ENCODE results near the gene CFAP221. TPM values are rescaled to one million over a fixed set of nuclear protein-coding genes. Genes with fewer than 3 reads are reported as not detected.

Gene CFAP221
- total and polyA plus RNA-seq, 2 experiments from 2014 or later: 0.16 TPM; not detected in 1

GRCh38 chr2:119646149-119646548 is 101.9 kb downstream of the CFAP221 start:
- no peaks in the 10 kb centered on the region; the same call in 1 of the 2 replicates for H3F3A ChIP-seq (ENCODE audit: insufficient read depth)
- no peak overlapping the region for H2AFZ ChIP-seq
- no peak overlapping the region for H3K4me3 ChIP-seq
- no peak for DNase-seq
- H3K9me2 ChIP-seq (ENCODE audit: insufficient read depth): no peaks in the 10 kb centered on the region
- H3K36me3 ChIP-seq (ENCODE audit: low read depth): no peaks in the 10 kb centered on the region
- H3K4me2 ChIP-seq (ENCODE audit: unreplicated experiment): no peak overlapping the region
- H4K20me1 ChIP-seq (ENCODE audit: insufficient read depth): no peaks in the 10 kb centered on the region
- H3K27me3 ChIP-seq (replicated peaks; ENCODE audit: insufficient read depth): no peaks in the 10 kb centered on the region
- peaks cover 10% of the 10 kb centered on the region for H3K4me1 ChIP-seq (ENCODE audit: insufficient read depth)
- H3K79me2 ChIP-seq (ENCODE audit: insufficient read depth): no peaks in the 10 kb centered on the region
- TF ChIP-seq EZH2phosphoT487 (IDR thresholded peaks at IDR 0.05; ENCODE audit: insufficient read depth, low read depth): no peak
- TF ChIP-seq EZH2 (IDR thresholded peaks at IDR 0.05; ENCODE audit: insufficient read depth, poor library complexity, severe bottlenecking): no peak
- no peak overlapping the region for H3K9ac ChIP-seq
- H3K9me3 ChIP-seq (ENCODE audit: low read depth): no peaks in the 10 kb centered on the region
- H3K27ac ChIP-seq: no peak overlapping the region
- 60 to 82% methylated on average over 3 of the region's 3 CpGs for WGBS, 2 experiments (ENCODE audit: low coverage in 1 of 2, low lambda C conversion rate in 2 of 2, missing lambda C conversion rate in 2 of 2)
- in situ Hi-C loops (cut with MboI): no loop called here

GRCh38 chr2:119647440-119648169 is 103.4 kb downstream of the CFAP221 start:
- in situ Hi-C loops (cut with MboI): no loop called here
- Histone ChIP-seq H4K20me1 (ENCODE audit: insufficient read depth) (no peaks in the 10 kb centered on the region), H3K79me2 (ENCODE audit: insufficient read depth) (no peaks in the 10 kb centered on the region), H3F3A (ENCODE audit: insufficient read depth) (no peaks in the 10 kb centered on the region; the same call in 1 of the 2 replicates), H3K27ac (no peak overlapping the region), H3K9ac (no peak overlapping the region), H3K4me1 (ENCODE audit: insufficient read depth) (peaks cover 18% of the 10 kb centered on the region), H3K4me2 (ENCODE audit: unreplicated experiment) (no peak overlapping the region), H3K9me2 (ENCODE audit: insufficient read depth) (no peaks in the 10 kb centered on the region), H3K4me3 (no peak overlapping the region), H3K9me3 (ENCODE audit: low read depth) (no peaks in the 10 kb centered on the region), H3K36me3 (ENCODE audit: low read depth) (no peaks in the 10 kb centered on the region), H2AFZ (no peak overlapping the region), H3K27me3 (replicated peaks; ENCODE audit: insufficient read depth) (0 out of 2 replicates have a peak, but pooled peaks cover 7% of the 10 kb centered on the region)
- peak; percentile 45 for DNase-seq
- 72 to 78% methylated on average over 7 of the region's 7 CpGs for WGBS, 2 experiments (ENCODE audit: low coverage in 1 of 2, low lambda C conversion rate in 2 of 2, missing lambda C conversion rate in 2 of 2)
- TF ChIP-seq EZH2phosphoT487 (IDR thresholded peaks at IDR 0.05; ENCODE audit: insufficient read depth, low read depth) (no peak), EZH2 (IDR thresholded peaks at IDR 0.05; ENCODE audit: insufficient read depth, poor library complexity, severe bottlenecking) (no peak)

- TF ChIP-seq EZH2phosphoT487 (IDR thresholded peaks at IDR 0.05; ENCODE audit: insufficient read depth, low read depth) (no peak), EZH2 (IDR thresholded peaks at IDR 0.05; ENCODE audit: insufficient read depth, poor library complexity, severe bottlenecking) (no peak)
- Histone ChIP-seq H3K4me2 (ENCODE audit: unreplicated experiment) (no peak overlapping the region), H3K4me3 (no peak overlapping the region), H4K20me1 (ENCODE audit: insufficient read depth) (no peaks in the 10 kb centered on the region), H3F3A (ENCODE audit: insufficient read depth) (no peaks in the 10 kb centered on the region; the same call in 1 of the 2 replicates), H3K9ac (no peak overlapping the region), H3K27me3 (replicated peaks; ENCODE audit: insufficient read depth) (0 out of 2 replicates have a peak, but pooled peaks cover 17% of the 10 kb centered on the region), H3K79me2 (ENCODE audit: insufficient read depth) (no peaks in the 10 kb centered on the region), H3K9me3 (ENCODE audit: low read depth) (no peaks in the 10 kb centered on the region), H2AFZ (no peak overlapping the region), H3K36me3 (ENCODE audit: low read depth) (no peaks in the 10 kb centered on the region), H3K9me2 (ENCODE audit: insufficient read depth) (no peaks in the 10 kb centered on the region), H3K27ac (no peak overlapping the region), H3K4me1 (ENCODE audit: insufficient read depth) (peaks cover 18% of the 10 kb centered on the region)
- 54 to 57% methylated on average over 5 of the region's 5 CpGs for WGBS, 2 experiments (ENCODE audit: low coverage in 1 of 2, low lambda C conversion rate in 2 of 2, missing lambda C conversion rate in 2 of 2)
- peak; percentile 36 for DNase-seq
- in situ Hi-C loops (cut with MboI): no loop called here
Measured at GRCh38 chr2:119649364-119649917, 105.2 kb downstream of the CFAP221 start.

- no peak overlapping the region for H3K27ac ChIP-seq
- in situ Hi-C loops (cut with MboI): loop anchor here (10.0 kb wide), 1 partner anchor 245 kb away; no protein-coding TSS in a partner anchor
- WGBS, 2 experiments (ENCODE audit: low coverage in 1 of 2, low lambda C conversion rate in 2 of 2, missing lambda C conversion rate in 2 of 2): 40% methylated on average over 3 of the region's 3 CpGs
- H2AFZ ChIP-seq: no peak overlapping the region
- no peaks in the 10 kb centered on the region for H4K20me1 ChIP-seq (ENCODE audit: insufficient read depth)
- peaks cover 14% of the 10 kb centered on the region for H3K4me1 ChIP-seq (ENCODE audit: insufficient read depth)
- TF ChIP-seq EZH2 (IDR thresholded peaks at IDR 0.05; ENCODE audit: insufficient read depth, poor library complexity, severe bottlenecking): no peak
- no peak for TF ChIP-seq EZH2phosphoT487 (IDR thresholded peaks at IDR 0.05; ENCODE audit: insufficient read depth, low read depth)
- H3K9me2 ChIP-seq (ENCODE audit: insufficient read depth): no peaks in the 10 kb centered on the region
- H3F3A ChIP-seq (ENCODE audit: insufficient read depth): no peaks in the 10 kb centered on the region; the same call in 1 of the 2 replicates
- H3K36me3 ChIP-seq (ENCODE audit: low read depth): no peaks in the 10 kb centered on the region
- H3K9ac ChIP-seq: no peak overlapping the region
- no peak overlapping the region for H3K4me2 ChIP-seq (ENCODE audit: unreplicated experiment)
- 0 out of 2 replicates have a peak, but pooled peaks cover 24% of the 10 kb centered on the region for H3K27me3 ChIP-seq (replicated peaks; ENCODE audit: insufficient read depth)
- no peaks in the 10 kb centered on the region for H3K79me2 ChIP-seq (ENCODE audit: insufficient read depth)
- DNase-seq: peak; percentile 46
- no peak overlapping the region for H3K4me3 ChIP-seq
- no peaks in the 10 kb centered on the region for H3K9me3 ChIP-seq (ENCODE audit: low read depth)
Measured at GRCh38 chr2:119650206-119650605, 106.0 kb downstream of the CFAP221 start.

Data from GM23248 (cell line).